HepG2 (cell line): ENCODE results near the gene MID1. TPM values are rescaled to one million over a fixed set of nuclear protein-coding genes. Genes with fewer than 3 reads are reported as not detected.

Experiments
- ATAC-seq: fragments of 200-7000 bp; cut with Tn5 transposase; 3 replicates; pipeline ENCODE4 v1.9.1; 2020; ENCODE audit warnings: mild to moderate bottlenecking, moderate library complexity
- BruUV-seq: library from RNA; stranded (reverse); fragments of 400-500 nt; replicated peaks from 2 replicates; lab custom pipeline; 2021; lab: Mats Ljungman, UMichigan
- CTCF ChIA-PET: fragments of 300-600 bp; formaldehyde crosslinking; extraction: SDS; loops from one replicate; lab custom pipeline; 2021; ENCODE audit warnings: low total read pairs, inconsistent platforms, low intra/inter-chr PET ratio; lab: Yijun Ruan, JAX
- POLR2A ChIA-PET: fragments of 350-600 bp; sonication (Branson Sonifier 250); formaldehyde crosslinking; loops from one replicate; lab custom pipeline; 2020; ENCODE audit warnings: antibody characterized with exemption, inconsistent platforms; lab: Yijun Ruan, JAX
- DNase-seq: peaks from one replicate; pipeline ENCODE4 v3.0.0-alpha.2; 2015; ENCODE audit warnings: low spot score
- FAIRE-seq: peaks from 3 replicates; lab custom pipeline; 2011; peaks lifted over from hg19 to GRCh38; lab: Jason Lieb, UNC
- H2AFZ ChIP-seq: one replicate; pipeline ENCODE4 v1.6.1; 2011; ENCODE audit warnings: low read length, inconsistent platforms
- H3K27ac ChIP-seq: fragments of 300-600 bp; 3 replicates; pipeline ENCODE4 v1.8.0; 2011; ENCODE audit warnings: mixed run types, mild to moderate bottlenecking, mixed read lengths, low read length, inconsistent platforms; ENCODE audit not compliant: insufficient read depth; ENCODE audit errors: extremely low read length
- H3K27me3 ChIP-seq, 2 experiments: fragments of 200-600 bp in 1 of 2; 2 replicates in 1 of 2; 3 replicates in 1 of 2; pipeline versions ENCODE4 v1.6.0 to v1.8.0; 2011; ENCODE audit warnings: low read length in 2 of 2, mild to moderate bottlenecking in 2 of 2, moderate library complexity in 2 of 2, inconsistent platforms in 1 of 2; ENCODE audit not compliant: insufficient read depth in 2 of 2, control insufficient read depth in 1 of 2
- H3K36me3 ChIP-seq, 2 experiments: fragments of 200-600 bp in 1 of 2; replicated peaks in 1 of 2; 2 replicates in 1 of 2; 3 replicates in 1 of 2; pipeline versions ENCODE4 v1.5.1 to v1.8.0; 2011; ENCODE audit warnings: low read length in 2 of 2, inconsistent platforms in 1 of 2; ENCODE audit not compliant: insufficient read depth in 2 of 2, control insufficient read depth in 1 of 2
- H3K4me1 ChIP-seq: 2 replicates; pipeline ENCODE4 v1.5.1; 2012; ENCODE audit warnings: low read length, inconsistent platforms; ENCODE audit not compliant: insufficient read depth
- H3K4me2 ChIP-seq: 2 replicates; pipeline ENCODE4 v1.6.0; 2011; ENCODE audit warnings: low read depth, low read length, inconsistent platforms
- H3K4me3 ChIP-seq, 3 experiments: fragments of 200-600 bp in 1 of 3; sonication (generic), shearing (Covaris generic) in 1 of 3; replicated peaks in 1 of 3; 2 replicates each; pipeline ENCODE4 v1.5.1; 2011 to 2016; ENCODE audit warnings: low read length in 3 of 3, inconsistent platforms in 2 of 3, low read depth in 2 of 3, mild to moderate bottlenecking in 2 of 3, control low read depth in 1 of 3, mixed read lengths in 1 of 3; ENCODE audit not compliant: insufficient read depth in 1 of 3
- H3K79me2 ChIP-seq: one replicate; pipeline ENCODE4 v1.6.1; 2011; ENCODE audit warnings: low read length, inconsistent platforms; ENCODE audit not compliant: insufficient read depth
- H3K9ac ChIP-seq: 2 replicates; pipeline ENCODE4 v1.6.0; 2011; ENCODE audit warnings: mild to moderate bottlenecking, low read depth, low read length, inconsistent platforms; ENCODE audit not compliant: insufficient read depth
- H3K9me3 ChIP-seq: 2 replicates; pipeline ENCODE4 v1.5.1; 2012; ENCODE audit warnings: mild to moderate bottlenecking, low read length
- H4K20me1 ChIP-seq: 2 replicates; pipeline ENCODE4 v1.6.0; 2011; ENCODE audit warnings: inconsistent platforms, mild to moderate bottlenecking, low read length, moderate library complexity; ENCODE audit not compliant: insufficient read depth
- BHLHE40 ChIP-seq: IDR thresholded peaks from 2 replicates; pipeline ENCODE4 v1.6.1; 2011; ENCODE audit warnings: low read length, improper control_type of control experiment
- CERS6 ChIP-seq: sonication (generic); formaldehyde crosslinking; IDR thresholded peaks from 2 replicates; pipeline ENCODE4 v1.5.0; 2020; ENCODE audit warnings: missing genetic modification reagents
- FOXK2 ChIP-seq: fragments of 450-650 bp; IDR thresholded peaks from 2 replicates; pipeline ENCODE4 v1.6.1; 2016
- HOXA7 ChIP-seq: sonication (generic); formaldehyde crosslinking; IDR thresholded peaks from 2 replicates; pipeline ENCODE4 v1.8.1; 2022; ENCODE audit warnings: mild to moderate bottlenecking, missing genetic modification reagents, moderate library complexity
- LCORL ChIP-seq, 2 experiments: fragments of 450-650 bp in 1 of 2; sonication (generic) in 1 of 2; formaldehyde crosslinking in 1 of 2; IDR thresholded peaks; 2 replicates each; pipeline versions ENCODE4 v1.5.0 to v1.6.1; 2017 to 2020; ENCODE audit warnings: antibody characterized with exemption in 1 of 2, missing genetic modification reagents in 1 of 2
- MEIS1 ChIP-seq: sonication (generic); formaldehyde crosslinking; IDR thresholded peaks from 2 replicates; pipeline ENCODE4 v1.9.0; 2021; ENCODE audit warnings: mild to moderate bottlenecking, missing genetic modification reagents, moderate library complexity, borderline replicate concordance
- SP5 ChIP-seq: IDR thresholded peaks from 2 replicates; pipeline ENCODE4 v1.6.1; 2016; ENCODE audit warnings: low read depth, borderline replicate concordance
- TCF12 ChIP-seq, 2 experiments: fragments of 450-650 bp in 1 of 2; sonication (generic) in 1 of 2; formaldehyde crosslinking in 1 of 2; IDR thresholded peaks; 2 replicates each; pipeline versions ENCODE4 v1.6.1 to v1.8.0; 2017 to 2022; ENCODE audit warnings: antibody characterized with exemption in 1 of 2, mild to moderate bottlenecking in 1 of 2, missing genetic modification reagents in 1 of 2, moderate library complexity in 1 of 2
- ZNF30 ChIP-seq: sonication (generic); formaldehyde crosslinking; IDR thresholded peaks from 2 replicates; pipeline ENCODE4 v1.5.0; 2020; ENCODE audit warnings: mild to moderate bottlenecking, missing genetic modification reagents
- ZNF343 ChIP-seq: sonication (generic); formaldehyde crosslinking; IDR thresholded peaks from 2 replicates; pipeline ENCODE4 v1.4.0; 2020; ENCODE audit warnings: mild to moderate bottlenecking, missing genetic modification reagents
- WGBS: methylation state at CpG from one replicate; pipeline ENCODE4 v1.1.6; 2017; ENCODE audit warnings: low lambda C conversion rate; 5-methylcytosine and 5-hydroxymethylcytosine counted together
- in situ Hi-C: cut with HindIII; loops from 2 replicates; pipeline ENCODE4 v1.10.0; 2017; ENCODE audit warnings: low pct_unique_long_range_greater_than_20kb; ENCODE audit not compliant: extremely low pct_ligation_motif_present
- intact Hi-C: fragments of 100-400 bp; cut with micrococcal nuclease; formaldehyde crosslinking; loops from one replicate; pipeline ENCODE4 v1.10.0; 2022; ENCODE audit not compliant: unreplicated experiment
- polyA plus RNA-seq, 8 experiments: library from polyadenylated mRNA; depleted of rRNA in 3 of 8; stranded (reverse) in 7 of 8; unstranded in 1 of 8; fragments of >200 nt; fragmentation: Illumina TruSeq in 4 of 8; extraction: Trizol in 4 of 8; gene quantifications; 2 replicates each; pipeline versions ENCODE4 v1.2.1 to v1.2.3, GENCODE V29; 2011 to 2016; ENCODE audit warnings: low read depth in 4 of 8, missing spikeins in 1 of 8, mixed read lengths in 1 of 8; ENCODE audit not compliant: insufficient read depth in 1 of 8
- total RNA-seq, 5 experiments: library from RNA; depleted of rRNA; stranded (reverse); fragments of >200 nt; fragmentation: Illumina TruSeq; extraction: Trizol; gene quantifications; 2 replicates each; pipeline ENCODE4 v1.2.3, GENCODE V29; 2016; ENCODE audit warnings: low read depth in 1 of 5
- TF ChIP-seq, protein P1 (sequence below): IDR thresholded peaks from 2 replicates; pipeline ENCODE4 v1.6.1; 2018; ENCODE audit warnings: missing genetic modification reagents, mild to moderate bottlenecking, missing compliant biosample characterization
- TF ChIP-seq, protein P2 (sequence below): sonication (generic); formaldehyde crosslinking; IDR thresholded peaks from 2 replicates; pipeline ENCODE4 v1.4.0; 2020; ENCODE audit warnings: missing genetic modification reagents

The MID1 gene
- total and polyA plus RNA-seq, 2 of the 13 experiments (the other 11 are each of a cell fraction or from before 2014, with no cell fraction given), result 0.86 to 1.1 TPM

DNA sequence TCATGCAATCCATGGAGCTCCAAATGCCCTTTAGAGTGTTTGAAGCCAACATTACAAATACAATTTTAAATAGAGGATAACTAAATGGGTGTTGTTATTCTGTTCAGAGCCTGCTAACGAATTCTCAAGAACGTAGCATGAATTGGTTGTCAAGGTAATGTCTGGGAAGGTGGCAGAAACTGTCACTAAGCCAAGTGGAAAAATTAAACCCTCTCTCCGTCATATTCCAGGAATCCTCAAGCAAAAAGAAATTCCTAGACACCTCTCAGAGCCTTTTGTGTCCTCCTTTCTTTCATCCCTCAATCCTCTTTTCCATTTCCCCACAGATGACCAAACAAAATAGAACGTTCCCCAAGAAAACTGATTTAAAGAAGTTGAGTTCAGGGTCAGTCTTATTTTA is 204.0 kb downstream of the MID1 start (continued):
- TF ChIP-seq BHLHE40 (no peak), HOXA7 (no peak)
- TF ChIP-seq, protein P1, sequence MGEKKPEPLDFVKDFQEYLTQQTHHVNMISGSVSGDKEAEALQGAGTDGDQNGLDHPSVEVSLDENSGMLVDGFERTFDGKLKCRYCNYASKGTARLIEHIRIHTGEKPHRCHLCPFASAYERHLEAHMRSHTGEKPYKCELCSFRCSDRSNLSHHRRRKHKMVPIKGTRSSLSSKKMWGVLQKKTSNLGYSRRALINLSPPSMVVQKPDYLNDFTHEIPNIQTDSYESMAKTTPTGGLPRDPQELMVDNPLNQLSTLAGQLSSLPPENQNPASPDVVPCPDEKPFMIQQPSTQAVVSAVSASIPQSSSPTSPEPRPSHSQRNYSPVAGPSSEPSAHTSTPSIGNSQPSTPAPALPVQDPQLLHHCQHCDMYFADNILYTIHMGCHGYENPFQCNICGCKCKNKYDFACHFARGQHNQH, result no peak

DNA sequence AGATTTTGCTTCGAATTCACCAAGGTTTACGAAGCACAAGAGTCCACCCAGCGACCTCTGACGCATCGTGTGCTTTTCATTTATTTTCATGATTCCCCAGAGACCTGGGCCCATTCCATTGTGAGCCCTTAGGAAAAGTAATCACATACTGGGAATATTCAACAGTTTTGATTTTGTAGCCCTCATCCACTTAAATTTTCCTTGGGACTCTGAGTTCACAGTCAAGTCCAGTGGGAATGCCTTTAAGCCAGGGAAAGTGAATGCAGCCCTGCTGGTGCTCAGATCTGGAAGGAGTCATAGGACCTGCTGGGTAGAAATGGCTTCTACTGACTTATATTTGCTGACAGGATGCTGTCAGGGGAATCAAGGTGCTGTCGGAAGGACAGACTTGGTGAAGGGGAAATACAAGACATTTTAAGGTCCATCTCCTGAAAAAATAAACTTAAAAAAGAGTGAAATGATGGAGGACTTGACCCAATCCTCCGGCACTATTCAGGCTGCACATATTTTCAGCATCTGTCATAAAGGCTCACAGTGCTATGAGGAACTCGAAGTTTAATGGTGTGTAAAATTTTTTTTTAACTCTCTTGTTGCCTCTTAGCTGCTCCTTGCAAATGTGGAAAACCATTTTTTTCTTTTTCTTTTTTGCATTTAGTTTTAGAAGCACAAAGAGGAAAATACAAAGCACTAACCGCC is 204.9 kb downstream of the MID1 start:
- Histone ChIP-seq H3K27ac (no peak overlapping the region), H2AFZ (no peak overlapping the region), H3K36me3 (no peaks in the 10 kb centered on the region), H4K20me1 (no peaks in the 10 kb centered on the region), H3K79me2 (no peaks in the 10 kb centered on the region), H3K9me3 (no peaks in the 10 kb centered on the region), H3K27me3 (no peaks in the 10 kb centered on the region), H3K4me2 (no peak overlapping the region), H3K9ac (no peak overlapping the region), H3K4me3 (no peak overlapping the region), H3K4me1 (no peaks in the 10 kb centered on the region)
- 39% methylated on average over 9 of the region's 9 CpGs for WGBS
- TF ChIP-seq, protein P2, sequence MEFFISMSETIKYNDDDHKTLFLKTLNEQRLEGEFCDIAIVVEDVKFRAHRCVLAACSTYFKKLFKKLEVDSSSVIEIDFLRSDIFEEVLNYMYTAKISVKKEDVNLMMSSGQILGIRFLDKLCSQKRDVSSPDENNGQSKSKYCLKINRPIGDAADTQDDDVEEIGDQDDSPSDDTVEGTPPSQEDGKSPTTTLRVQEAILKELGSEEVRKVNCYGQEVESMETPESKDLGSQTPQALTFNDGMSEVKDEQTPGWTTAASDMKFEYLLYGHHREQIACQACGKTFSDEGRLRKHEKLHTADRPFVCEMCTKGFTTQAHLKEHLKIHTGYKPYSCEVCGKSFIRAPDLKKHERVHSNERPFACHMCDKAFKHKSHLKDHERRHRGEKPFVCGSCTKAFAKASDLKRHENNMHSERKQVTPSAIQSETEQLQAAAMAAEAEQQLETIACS (CRISPR knock-in tag), result no peak
- TF ChIP-seq FOXK2 (no peak), CERS6 (CRISPR knock-in tag) (no peak), MEIS1 (CRISPR knock-in tag) (no peak), ZNF30 (CRISPR knock-in tag) (no peak), LCORL (IDR thresholded peaks at IDR 0.05) (no peak), LCORL (CRISPR knock-in tag; IDR thresholded peaks at IDR 0.05) (no peak), TCF12 (IDR thresholded peaks at IDR 0.05) (no peak), TCF12 (CRISPR knock-in tag; IDR thresholded peaks at IDR 0.05) (no peak), ZNF343 (CRISPR knock-in tag) (no peak), SP5 (CRISPR knock-in tag) (no peak)
- ATAC-seq (no peak), DNase-seq (no peak), FAIRE-seq (no peak)
- intact Hi-C loops (no loop called here), in situ Hi-C loops (no loop called here)
- ChIA-PET CTCF (no interaction called here), POLR2A (no interaction called here)
- BruUV-seq, result no TSS peak
